Measurements from ENCODE around the gene P2RY6.

P2RY6 gene

GRCh38 chr11:73320763-73321603 lies 48.8 kb downstream of the P2RY6 start:
- no peak for DNase-seq

GRCh38 chr11:73321604-73322381 lies 49.7 kb downstream of the P2RY6 start:
- DNase-seq: peak; percentile 10

- DNase-seq: no peak
Measured at GRCh38 chr11:73322382-73323306, 50.5 kb downstream of the P2RY6 start.

GRCh38 chr11:73323464-73323863 lies 51.3 kb downstream of the P2RY6 start:
- DNase-seq: no peak

GRCh38 chr11:73324116-73324515 lies 52.0 kb downstream of the P2RY6 start:
- DNase-seq: no peak

- no peak for DNase-seq
Measured at GRCh38 chr11:73324665-73325035, 52.5 kb downstream of the P2RY6 start.

GRCh38 chr11:73325036-73325981 lies 53.2 kb downstream of the P2RY6 start:
- no peak for DNase-seq

- DNase-seq: no peak
Measured at GRCh38 chr11:73326929-73327811, 55.0 kb downstream of the P2RY6 start.

- no peak for DNase-seq
Measured at GRCh38 chr11:73327812-73328364, 55.8 kb downstream of the P2RY6 start.

GRCh38 chr11:73330569-73331093 lies 58.5 kb downstream of the P2RY6 start:
- no peak for DNase-seq

- no peak for DNase-seq
Measured at GRCh38 chr11:73331138-73331916, 59.2 kb downstream of the P2RY6 start.

- DNase-seq: no peak
Measured at GRCh38 chr11:73333173-73333572, 61.0 kb downstream of the P2RY6 start.

- DNase-seq: no peak
Measured at GRCh38 chr11:73333640-73334383, 61.7 kb downstream of the P2RY6 start.

- DNase-seq: no peak
Measured at GRCh38 chr11:73334384-73335203, 62.5 kb downstream of the P2RY6 start.

- DNase-seq: peak; percentile 35
Measured at GRCh38 chr11:73335204-73335923, 63.2 kb downstream of the P2RY6 start.

GRCh38 chr11:73337846-73338245 lies 65.7 kb downstream of the P2RY6 start:
- DNase-seq: no peak

- no peak for DNase-seq
Measured at GRCh38 chr11:73338279-73338678, 66.1 kb downstream of the P2RY6 start.

Measured in GF-D8 (cell line).